ENCODE data around the gene SLCO2B1.

The SLCO2B1 gene

DNA sequence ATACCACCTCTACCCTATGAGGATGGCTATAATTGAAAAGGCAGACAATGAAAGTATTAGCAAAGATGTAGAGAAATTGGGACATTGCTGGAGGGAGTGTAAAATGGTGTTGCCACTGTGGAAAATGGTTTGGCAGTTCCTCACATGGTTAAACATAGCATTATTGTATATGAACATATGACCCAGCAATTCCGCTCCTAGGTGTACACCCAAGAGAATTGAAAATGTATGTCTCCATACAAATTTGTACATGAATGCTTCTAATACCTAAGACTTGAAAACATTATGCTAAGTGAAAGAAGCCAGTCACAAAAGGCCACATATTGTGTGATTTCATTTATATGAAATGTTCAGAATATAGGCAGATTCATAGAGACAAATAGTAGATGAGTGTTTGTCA, 10.0 kb downstream of the SLCO2B1 start:
- H3K4me1 ChIP-seq: no peaks in the 10 kb centered on the region
- in situ Hi-C loops (cut with MboI; ENCODE audit: low sequenced_read_pairs): no loop called here
- no peak for DNase-seq (ENCODE audit: low spot score in 2 of 2)
- peaks cover 2% of the 10 kb centered on the region; the same call in 1 of the 2 replicates for H3K27me3 ChIP-seq (ENCODE audit: low read depth)
- H3K4me3 ChIP-seq: no peak overlapping the region
- H3K36me3 ChIP-seq (replicated peaks): no peaks in the 10 kb centered on the region
- no peaks in the 10 kb centered on the region for H3K9me3 ChIP-seq

DNA sequence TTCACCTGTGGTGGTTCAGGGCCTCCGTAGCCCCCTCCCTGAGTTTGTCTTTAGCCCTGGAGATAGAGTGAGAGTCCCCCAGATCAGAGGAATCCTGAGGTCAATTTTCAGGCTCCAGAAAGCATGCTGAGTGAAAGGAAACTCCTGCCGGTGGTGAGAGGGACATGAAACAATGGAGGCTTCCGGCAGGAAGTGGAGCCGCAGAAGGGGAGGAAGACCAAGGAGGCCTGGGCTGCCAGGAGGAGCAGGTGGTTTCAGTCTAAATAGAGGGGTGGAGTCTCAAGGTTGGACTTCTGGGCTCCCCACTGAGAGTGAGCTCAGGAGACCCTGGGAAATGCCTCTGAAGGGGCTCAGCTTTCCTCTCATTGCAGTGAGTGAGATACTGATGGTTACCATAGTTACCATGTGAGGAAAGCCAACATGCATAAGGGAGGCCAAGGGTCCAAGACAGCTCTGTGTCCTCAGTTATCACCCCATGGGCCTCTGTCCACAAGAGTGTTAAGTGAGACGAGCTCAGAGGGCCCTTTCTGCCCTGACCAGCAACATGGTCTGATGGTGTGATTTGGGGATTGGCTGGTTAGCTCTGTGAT, 10.7 kb downstream of the SLCO2B1 start:
- H3K4me3 ChIP-seq: no peak overlapping the region
- H3K36me3 ChIP-seq (replicated peaks): no peaks in the 10 kb centered on the region
- no peak for DNase-seq (ENCODE audit: low spot score in 2 of 2)
- H3K27me3 ChIP-seq (ENCODE audit: low read depth): peaks cover 2% of the 10 kb centered on the region; the same call in 1 of the 2 replicates
- H3K4me1 ChIP-seq: no peaks in the 10 kb centered on the region
- H3K9me3 ChIP-seq: no peaks in the 10 kb centered on the region
- in situ Hi-C loops (cut with MboI; ENCODE audit: low sequenced_read_pairs): no loop called here

DNA sequence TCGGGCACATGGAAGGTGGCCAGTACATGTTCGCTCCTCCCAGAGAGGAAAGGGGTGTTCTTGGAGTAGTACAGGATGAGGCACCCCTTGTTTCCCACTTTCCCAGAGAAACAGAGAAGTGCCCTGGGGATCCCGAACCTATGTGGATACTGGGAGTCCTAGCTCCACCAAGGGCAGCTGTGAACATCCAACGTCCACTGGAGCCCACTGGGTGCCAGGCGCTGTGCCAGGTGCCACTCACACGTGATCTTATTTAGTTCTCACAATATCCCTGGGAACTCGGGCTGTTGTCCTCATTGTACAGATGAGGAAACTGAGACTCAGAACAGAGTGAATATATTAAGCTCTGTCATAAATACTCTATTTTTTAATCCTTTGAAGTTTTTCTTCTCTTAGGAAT, 12.0 kb downstream of the SLCO2B1 start:
- no peaks in the 10 kb centered on the region for H3K9me3 ChIP-seq
- H3K27me3 ChIP-seq (ENCODE audit: low read depth): peaks cover 2% of the 10 kb centered on the region; the same call in 1 of the 2 replicates
- no peaks in the 10 kb centered on the region for H3K4me1 ChIP-seq
- H3K36me3 ChIP-seq (replicated peaks): no peaks in the 10 kb centered on the region
- DNase-seq (ENCODE audit: low spot score in 2 of 2): no peak
- in situ Hi-C loops (cut with MboI; ENCODE audit: low sequenced_read_pairs): no loop called here
- H3K4me3 ChIP-seq: no peak overlapping the region

DNA sequence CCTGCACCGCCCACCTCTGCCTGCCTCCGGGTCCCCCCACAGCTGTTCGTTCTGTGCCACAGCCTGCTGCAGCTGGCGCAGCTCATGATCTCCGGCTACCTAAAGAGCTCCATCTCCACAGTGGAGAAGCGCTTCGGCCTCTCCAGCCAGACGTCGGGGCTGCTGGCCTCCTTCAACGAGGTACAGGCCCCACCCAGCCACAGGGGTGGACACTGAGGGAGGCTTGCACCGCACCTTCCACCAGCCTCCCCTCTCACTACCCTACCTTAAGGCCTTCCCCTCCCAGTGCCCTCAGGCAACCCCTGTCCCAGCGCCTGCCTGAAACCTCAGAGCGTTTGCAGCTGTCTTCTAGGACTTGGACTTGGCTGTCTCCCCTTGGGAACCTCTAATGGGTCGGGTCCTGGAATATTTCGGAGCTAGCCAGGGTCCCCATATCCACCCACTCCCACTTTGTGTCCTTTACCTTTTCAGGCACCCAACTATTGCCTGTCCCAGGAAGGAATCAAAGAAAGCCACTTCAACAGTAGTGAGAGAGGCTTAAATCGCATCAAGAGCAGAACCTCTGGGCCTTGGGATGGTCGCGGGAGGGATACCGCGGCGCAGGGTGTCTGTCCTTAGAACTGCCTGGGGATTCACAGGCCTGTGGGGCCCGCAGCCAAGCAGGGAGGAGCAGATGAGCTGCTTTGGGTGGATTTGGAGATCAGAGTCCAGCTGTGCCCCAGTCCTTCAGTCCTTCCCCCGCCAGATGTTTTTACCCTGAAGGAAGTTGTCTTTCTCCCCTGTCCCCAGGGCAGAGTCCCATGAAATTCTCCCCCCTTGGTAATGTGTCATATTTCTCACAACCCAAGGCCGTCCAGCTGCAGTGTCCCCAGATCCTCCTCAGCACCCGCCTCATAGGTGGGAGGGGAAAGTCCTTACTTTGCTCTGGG, 13.3 kb downstream of the SLCO2B1 start:
- Histone ChIP-seq H3K27me3 (ENCODE audit: low read depth) (peaks cover 2% of the 10 kb centered on the region; the same call in 1 of the 2 replicates), H3K4me1 (no peaks in the 10 kb centered on the region), H3K9me3 (no peaks in the 10 kb centered on the region), H3K36me3 (replicated peaks) (no peaks in the 10 kb centered on the region), H3K4me3 (no peak overlapping the region)
- in situ Hi-C loops (cut with MboI; ENCODE audit: low sequenced_read_pairs): no loop called here
- no peak for DNase-seq (ENCODE audit: low spot score in 2 of 2)

DNA sequence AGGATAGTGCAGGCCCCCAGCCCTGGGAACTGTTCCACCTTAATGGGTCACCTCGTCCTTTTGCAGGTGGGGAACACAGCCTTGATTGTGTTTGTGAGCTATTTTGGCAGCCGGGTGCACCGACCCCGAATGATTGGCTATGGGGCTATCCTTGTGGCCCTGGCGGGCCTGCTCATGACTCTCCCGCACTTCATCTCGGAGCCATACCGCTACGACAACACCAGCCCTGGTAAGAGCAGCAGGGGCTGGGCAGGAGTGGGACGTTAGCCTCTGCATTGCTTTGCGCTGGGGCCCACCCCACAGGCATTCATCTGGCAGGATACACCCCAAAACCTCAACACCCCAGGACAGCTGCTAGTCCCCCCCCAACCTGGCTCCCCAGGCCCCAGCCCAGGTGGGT, 14.8 kb downstream of the SLCO2B1 start:
- in situ Hi-C loops (cut with MboI; ENCODE audit: low sequenced_read_pairs): no loop called here
- H3K4me3 ChIP-seq: no peak overlapping the region
- no peak for DNase-seq (ENCODE audit: low spot score in 2 of 2)
- H3K36me3 ChIP-seq (replicated peaks): no peaks in the 10 kb centered on the region
- 0 out of 2 replicates have a peak, but pooled peaks cover 2% of the 10 kb centered on the region for H3K27me3 ChIP-seq (ENCODE audit: low read depth)
- no peaks in the 10 kb centered on the region for H3K4me1 ChIP-seq
- no peaks in the 10 kb centered on the region for H3K9me3 ChIP-seq

DNA sequence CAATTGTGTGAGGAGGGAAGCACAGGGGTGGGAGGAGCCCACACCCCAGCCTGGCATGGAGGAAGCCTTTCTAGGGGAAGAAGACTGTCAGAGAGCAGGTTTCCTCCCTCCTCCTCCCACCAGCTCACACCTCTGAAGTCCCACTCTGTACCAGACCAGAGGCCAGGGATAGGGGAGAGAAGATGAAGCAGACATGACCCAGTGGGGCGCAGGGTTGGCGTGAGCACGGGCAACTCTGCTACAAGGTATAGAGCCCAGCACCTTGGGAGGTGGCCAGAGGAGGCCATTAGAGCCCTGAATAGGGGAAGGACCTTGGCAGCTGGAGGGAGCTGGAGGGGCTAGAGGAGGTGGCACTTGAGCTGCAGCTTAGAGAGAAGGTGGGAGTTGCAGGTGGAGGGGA, 15.9 kb downstream of the SLCO2B1 start:
- no peaks in the 10 kb centered on the region for H3K4me1 ChIP-seq
- DNase-seq (ENCODE audit: low spot score in 2 of 2): no peak
- in situ Hi-C loops (cut with MboI; ENCODE audit: low sequenced_read_pairs): no loop called here

DNA sequence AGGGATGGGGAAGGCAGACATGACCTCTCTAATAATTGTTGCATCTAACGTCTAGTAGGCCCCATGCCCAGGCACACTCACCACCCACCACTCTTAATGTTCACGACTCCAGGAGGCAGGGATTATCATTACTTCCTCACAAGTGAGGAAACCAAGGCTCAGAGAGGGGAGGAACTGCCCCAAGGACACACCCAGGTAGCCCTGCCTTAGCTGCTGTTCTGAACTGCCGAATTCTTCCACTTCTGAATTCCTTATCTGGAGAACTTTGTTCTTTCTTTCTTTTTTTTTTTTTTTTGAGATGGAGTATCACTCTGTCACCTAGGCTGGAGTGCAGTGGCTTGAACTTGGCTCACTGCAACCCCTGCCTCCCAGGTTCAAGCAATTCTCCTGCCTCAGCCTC, 16.7 kb downstream of the SLCO2B1 start:
- no peaks in the 10 kb centered on the region for H3K36me3 ChIP-seq (replicated peaks)
- no peaks in the 10 kb centered on the region for H3K4me1 ChIP-seq
- H3K4me3 ChIP-seq: no peak overlapping the region
- H3K9me3 ChIP-seq: no peaks in the 10 kb centered on the region
- 0 out of 2 replicates have a peak, but pooled peaks cover 2% of the 10 kb centered on the region for H3K27me3 ChIP-seq (ENCODE audit: low read depth)
- in situ Hi-C loops (cut with MboI; ENCODE audit: low sequenced_read_pairs): no loop called here
- DNase-seq (ENCODE audit: low spot score in 2 of 2): no peak

More for the DNA sequence above, 15.9 kb downstream of the SLCO2B1 start:
- Histone ChIP-seq H3K36me3 (replicated peaks) (no peaks in the 10 kb centered on the region), H3K9me3 (no peaks in the 10 kb centered on the region), H3K27me3 (ENCODE audit: low read depth) (0 out of 2 replicates have a peak, but pooled peaks cover 2% of the 10 kb centered on the region), H3K4me3 (no peak overlapping the region)

DNA sequence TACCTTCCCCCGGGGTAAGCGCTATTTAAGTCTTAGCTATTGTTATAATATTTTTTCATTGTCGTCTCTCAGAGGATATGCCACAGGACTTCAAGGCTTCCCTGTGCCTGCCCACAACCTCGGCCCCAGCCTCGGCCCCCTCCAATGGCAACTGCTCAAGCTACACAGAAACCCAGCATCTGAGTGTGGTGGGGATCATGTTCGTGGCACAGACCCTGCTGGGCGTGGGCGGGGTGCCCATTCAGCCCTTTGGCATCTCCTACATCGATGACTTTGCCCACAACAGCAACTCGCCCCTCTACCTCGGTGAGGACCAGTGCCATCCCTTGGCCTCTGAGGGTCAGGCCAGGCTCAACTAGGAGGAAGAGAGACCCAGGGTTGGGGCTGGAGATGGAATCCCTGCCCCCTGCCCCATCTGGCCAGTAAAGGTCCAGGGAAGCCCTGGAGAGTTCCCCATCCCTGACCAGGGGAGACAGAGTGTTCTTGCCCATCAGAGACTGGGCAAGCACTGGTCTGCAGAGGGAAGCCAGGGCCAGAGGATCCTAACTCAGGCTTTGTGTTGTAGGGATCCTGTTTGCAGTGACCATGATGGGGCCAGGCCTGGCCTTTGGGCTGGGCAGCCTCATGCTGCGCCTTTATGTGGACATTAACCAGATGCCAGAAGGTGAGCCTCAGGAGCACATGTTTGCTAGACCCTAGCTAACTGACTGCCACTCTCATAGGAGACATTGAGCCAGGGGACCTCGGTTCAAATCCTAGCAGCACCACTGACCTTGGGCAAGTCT, 18.4 kb downstream of the SLCO2B1 start:
- Histone ChIP-seq H3K36me3 (replicated peaks) (no peaks in the 10 kb centered on the region), H3K27me3 (ENCODE audit: low read depth) (no peaks in the 10 kb centered on the region), H3K9me3 (no peaks in the 10 kb centered on the region), H3K4me1 (no peaks in the 10 kb centered on the region), H3K4me3 (no peak overlapping the region)
- DNase-seq (ENCODE audit: low spot score in 2 of 2): no peak
- in situ Hi-C loops (cut with MboI; ENCODE audit: low sequenced_read_pairs): no loop called here

DNA sequence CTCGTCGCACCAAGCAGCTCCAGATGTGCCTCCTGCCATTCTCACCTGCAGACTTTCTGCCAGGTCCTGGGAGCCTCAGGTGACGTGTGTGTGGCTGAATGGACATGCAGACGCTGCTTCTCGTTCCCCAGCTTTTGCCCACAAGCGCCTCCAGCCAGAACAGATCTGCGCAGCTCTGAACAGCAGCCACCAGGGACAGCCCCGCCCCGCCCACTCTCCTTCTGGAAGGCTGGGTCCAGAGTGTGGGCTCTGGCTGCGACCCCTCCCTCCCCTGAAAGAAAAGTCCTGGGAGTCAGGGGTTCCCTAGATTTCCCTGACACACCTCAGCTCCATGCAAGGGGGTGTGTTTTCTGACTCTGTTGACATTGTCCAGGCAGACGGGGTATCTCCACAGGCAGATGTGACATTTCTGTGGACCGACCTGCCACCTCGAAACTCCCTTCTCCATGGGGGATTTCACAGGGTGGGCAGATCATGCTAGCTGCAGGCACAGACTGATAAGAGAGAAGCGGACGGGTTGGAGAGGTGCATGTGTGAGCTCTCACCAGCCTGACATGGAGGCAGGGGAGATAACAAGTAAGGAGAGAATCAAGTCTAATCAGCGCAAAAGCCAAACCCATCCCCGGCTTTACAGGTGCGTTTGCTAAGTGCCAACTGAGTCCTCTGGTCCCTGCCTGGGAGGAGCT, 19.8 kb downstream of the SLCO2B1 start:
- in situ Hi-C loops (cut with MboI; ENCODE audit: low sequenced_read_pairs): no loop called here
- Histone ChIP-seq H3K9me3 (no peaks in the 10 kb centered on the region), H3K4me1 (no peaks in the 10 kb centered on the region), H3K36me3 (replicated peaks) (no peaks in the 10 kb centered on the region), H3K4me3 (no peak overlapping the region), H3K27me3 (ENCODE audit: low read depth) (no peaks in the 10 kb centered on the region)
- DNase-seq (ENCODE audit: low spot score in 2 of 2): no peak

DNA sequence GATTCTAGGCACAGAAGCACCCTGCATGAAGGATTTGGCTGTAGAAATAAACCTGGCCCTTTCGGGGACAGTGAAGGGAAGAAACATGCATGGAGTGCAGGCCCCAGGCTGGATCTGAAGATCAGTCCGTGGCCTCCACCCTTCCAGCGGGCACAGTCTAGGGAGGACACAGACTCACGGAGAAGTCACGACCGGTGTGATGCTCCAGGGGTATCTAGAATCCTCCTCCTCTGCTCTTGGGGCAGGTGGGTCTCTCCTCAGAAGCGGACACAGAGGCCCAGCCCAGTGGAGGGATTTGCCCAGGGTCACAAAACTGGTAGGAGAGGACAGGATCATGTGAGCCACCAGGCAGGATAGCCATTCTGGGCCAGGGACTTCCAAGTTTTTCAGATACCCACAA, 22.4 kb downstream of the SLCO2B1 start:
- Histone ChIP-seq H3K9me3 (no peaks in the 10 kb centered on the region), H3K4me3 (no peak overlapping the region), H3K4me1 (no peaks in the 10 kb centered on the region), H3K27me3 (ENCODE audit: low read depth) (no peaks in the 10 kb centered on the region; the same call in 1 of the 2 replicates), H3K36me3 (replicated peaks) (no peaks in the 10 kb centered on the region)
- in situ Hi-C loops (cut with MboI; ENCODE audit: low sequenced_read_pairs): no loop called here
- DNase-seq (ENCODE audit: low spot score in 2 of 2): no peak

DNA sequence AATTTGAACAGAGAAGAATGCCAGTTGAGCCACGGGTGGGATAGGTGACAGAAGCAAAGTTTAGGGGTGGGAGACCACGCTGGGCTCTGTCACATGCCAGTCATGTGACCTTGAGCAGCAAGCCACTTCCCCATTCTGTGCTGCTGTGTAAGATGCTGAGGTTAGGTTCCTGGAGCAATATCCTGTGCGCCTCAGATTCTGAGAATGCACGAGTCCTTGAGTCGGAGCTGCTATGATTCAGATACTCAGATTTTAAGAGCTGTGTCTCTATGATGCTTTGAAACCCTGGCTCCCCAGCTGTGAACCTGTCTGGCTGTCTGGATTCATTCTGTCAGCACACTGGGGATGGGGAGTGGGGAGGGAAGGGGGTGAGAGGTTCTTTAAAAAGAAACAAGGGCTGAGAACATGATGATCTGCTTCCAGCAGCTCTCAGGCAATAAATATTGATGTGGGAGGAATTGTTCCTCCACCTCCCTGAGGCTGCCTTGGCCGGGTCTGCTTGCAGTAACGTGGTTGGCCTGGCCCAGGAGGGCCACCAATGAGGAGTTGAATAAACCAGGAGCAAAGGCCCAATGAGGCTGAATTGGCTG, 24.0 kb downstream of the SLCO2B1 start:
- no peak for DNase-seq (ENCODE audit: low spot score in 2 of 2)
- H3K4me3 ChIP-seq: no peak overlapping the region
- in situ Hi-C loops (cut with MboI; ENCODE audit: low sequenced_read_pairs): no loop called here

DNA sequence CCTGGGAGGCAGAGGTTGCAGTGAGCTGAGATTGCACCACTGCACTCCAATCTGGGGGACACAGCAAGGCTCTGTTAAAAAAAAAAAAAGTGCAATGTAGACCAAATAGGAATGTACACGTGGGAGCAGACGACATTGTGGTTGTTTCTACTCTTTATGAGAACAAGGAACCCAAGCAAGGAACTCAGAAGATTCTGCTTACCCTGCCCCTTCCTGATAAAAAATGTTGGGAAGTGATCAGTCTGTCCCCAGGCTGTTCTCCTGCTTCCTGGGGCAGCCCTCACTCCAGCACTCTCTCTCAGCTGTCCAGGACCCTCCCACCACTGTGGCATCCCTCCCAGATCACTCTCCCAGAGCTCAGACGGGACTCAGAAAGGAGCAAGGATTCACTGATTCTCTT, 31.8 kb downstream of the SLCO2B1 start:
- in situ Hi-C loops (cut with MboI; ENCODE audit: low sequenced_read_pairs): no loop called here
- Histone ChIP-seq H3K9me3 (no peaks in the 10 kb centered on the region), H3K4me1 (no peaks in the 10 kb centered on the region), H3K36me3 (replicated peaks) (no peaks in the 10 kb centered on the region), H3K27me3 (ENCODE audit: low read depth) (peaks cover 4% of the 10 kb centered on the region; the same call in 1 of the 2 replicates), H3K4me3 (no peak overlapping the region)
- no peak for DNase-seq (ENCODE audit: low spot score in 2 of 2)

More for the DNA sequence above, 24.0 kb downstream of the SLCO2B1 start:
- no peaks in the 10 kb centered on the region for H3K4me1 ChIP-seq
- no peaks in the 10 kb centered on the region for H3K36me3 ChIP-seq (replicated peaks)
- H3K27me3 ChIP-seq (ENCODE audit: low read depth): no peaks in the 10 kb centered on the region; the same call in 1 of the 2 replicates
- H3K9me3 ChIP-seq: no peaks in the 10 kb centered on the region

DNA sequence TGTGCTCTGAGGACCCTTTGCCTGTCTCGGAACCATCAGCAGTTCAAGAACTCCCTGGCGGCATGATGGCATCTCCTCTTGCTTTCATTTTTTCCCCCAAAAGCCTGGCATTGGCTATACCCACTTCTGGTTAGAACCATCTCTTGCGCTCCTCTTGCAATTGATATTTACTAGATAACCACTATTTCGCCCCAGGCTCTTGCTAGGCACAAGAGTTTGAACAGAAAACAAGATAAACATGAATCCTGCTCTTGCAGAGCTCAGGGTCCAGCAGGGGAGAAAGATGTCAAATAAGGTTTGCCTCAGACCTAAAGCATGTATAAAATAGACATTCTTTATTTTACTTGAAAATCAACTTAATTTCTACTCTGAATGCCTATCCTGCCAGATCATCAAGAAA, 33.1 kb downstream of the SLCO2B1 start:
- Histone ChIP-seq H3K4me3 (no peak overlapping the region), H3K4me1 (no peaks in the 10 kb centered on the region), H3K36me3 (replicated peaks) (no peaks in the 10 kb centered on the region), H3K9me3 (no peaks in the 10 kb centered on the region), H3K27me3 (ENCODE audit: low read depth) (0 out of 2 replicates have a peak, but pooled peaks cover 4% of the 10 kb centered on the region)
- no peak for DNase-seq (ENCODE audit: low spot score in 2 of 2)
- in situ Hi-C loops (cut with MboI; ENCODE audit: low sequenced_read_pairs): no loop called here

Data from HAP-1 (cell line).